Measurements from ENCODE around the gene FTCD. TPM values are rescaled to one million over a fixed set of nuclear protein-coding genes. Genes with fewer than 3 reads are reported as not detected.

Gene FTCD
- total and polyA plus RNA-seq, 12 donors, result 0.14 to 4.4 (median 1.1) TPM

- Histone ChIP-seq H3K4me1 (peaks cover 0 to 7% (median 5%) of the 10 kb centered on the region in 9 donors), H3K9me3 (peaks cover 0 to 11% (median 0%) of the 10 kb centered on the region in 11 donors), H3K27me3 (no peaks in the 10 kb centered on the region), H3K4me3 (no peak overlapping the region), H3K27ac (no peak overlapping the region), H3K36me3 (peaks cover 14 to 97% (median 67%) of the 10 kb centered on the region in 9 donors)
- intact Hi-C loops (cut with DNase I), result loop anchor here in 1 of 10 donors (10.0 kb wide), 1 partner anchor 121 kb away; no protein-coding TSS in a partner anchor
- DNase-seq (peak; percentile 1 to 8), ATAC-seq (no peak)
- no peak for TF ChIP-seq CTCF (IDR thresholded peaks at IDR 0.05)
- WGBS, 2 donors, result 93 to 95% methylated on average over 17 of the region's 17 CpGs
Measured at GRCh38 chr21:46115441-46116188, 39.8 kb downstream of the FTCD start.

GRCh38 chr21:46114963-46115362 is 40.4 kb downstream of the FTCD start:
- WGBS, 2 donors, result 93 to 97% methylated on average over 4 of the region's 4 CpGs

GRCh38 chr21:46113497-46114176 is 41.7 kb downstream of the FTCD start:
- DNase-seq (peak in 1 of 2 donors; percentile 2), ATAC-seq (no peak)
- intact Hi-C loops (cut with DNase I), result loop anchor here in 2 of 10 donors (5.0 to 10.0 kb wide), 2 partner anchors 51 to 119 kb away; no protein-coding TSS in a partner anchor
- Histone ChIP-seq H3K9me3 (peaks cover 0 to 11% (median 0%) of the 10 kb centered on the region in 11 donors), H3K4me3 (no peak overlapping the region), H3K36me3 (peaks cover 12 to 89% (median 54%) of the 10 kb centered on the region in 9 donors), H3K27me3 (no peaks in the 10 kb centered on the region), H3K4me1 (peaks cover 10 to 27% (median 16%) of the 10 kb centered on the region in 9 donors), H3K27ac (no peak overlapping the region)
- 96 to 97% methylated on average over 16 of the region's 16 CpGs for WGBS, 2 donors
- TF ChIP-seq CTCF (IDR thresholded peaks at IDR 0.05), result no peak

More at GRCh38 chr21:46114963-46115362, 40.4 kb downstream of the FTCD start:
- H3K9me3 ChIP-seq, result peaks cover 0 to 11% (median 0%) of the 10 kb centered on the region in 11 donors
- DNase-seq (peak in 1 of 2 donors; percentile 3), ATAC-seq (no peak)
- peaks cover 1 to 14% (median 8%) of the 10 kb centered on the region in 9 donors for H3K4me1 ChIP-seq
- H3K27ac ChIP-seq, result peak overlapping the region in 1 of 10 donors; percentile 26
- H3K4me3 ChIP-seq, result no peak overlapping the region
- no peaks in the 10 kb centered on the region for H3K27me3 ChIP-seq
- intact Hi-C loops (cut with DNase I), result loop anchor here in 2 of 10 donors (5.0 to 10.0 kb wide), 2 partner anchors 53 to 120 kb away; no protein-coding TSS in a partner anchor
- peaks cover 14 to 97% (median 61%) of the 10 kb centered on the region in 9 donors for H3K36me3 ChIP-seq
- TF ChIP-seq CTCF (IDR thresholded peaks at IDR 0.05), result no peak

GRCh38 chr21:46112725-46113215 is 42.6 kb downstream of the FTCD start:
- WGBS, 2 donors, result 96% methylated on average over 20 of the region's 20 CpGs
- Histone ChIP-seq H3K27ac (no peak overlapping the region), H3K36me3 (peaks cover 10 to 81% (median 47%) of the 10 kb centered on the region in 9 donors), H3K4me1 (peaks cover 10 to 29% (median 16%) of the 10 kb centered on the region in 9 donors), H3K4me3 (no peak overlapping the region), H3K9me3 (peaks cover 0 to 19% (median 6%) of the 10 kb centered on the region in 11 donors), H3K27me3 (no peaks in the 10 kb centered on the region)
- ATAC-seq, result no peak
- intact Hi-C loops (cut with DNase I), result loop anchor here in 2 of 10 donors (5.0 to 10.0 kb wide), 2 partner anchors 50 to 118 kb away; no protein-coding TSS in a partner anchor
- TF ChIP-seq CTCF (IDR thresholded peaks at IDR 0.05), result no peak
- peak in 1 of 2 donors; percentile 3 for DNase-seq
